Measurements from ENCODE around the gene RALGPS2.

The RALGPS2 gene

GRCh38 chr1:178877896-178878295 lies 152.9 kb downstream of the RALGPS2 start:
- no peak overlapping the region for H3K4me3 ChIP-seq (ENCODE audit: low read depth, low read length)
- DNase-seq (ENCODE audit: low read depth), result no peak
- TF ChIP-seq CTCF (IDR thresholded peaks at IDR 0.05; ENCODE audit: low read depth, low read length, missing control alignments), result no peak
- in situ Hi-C loops (cut with HindIII; ENCODE audit: low sequenced_read_pairs), result no loop called here

GRCh38 chr1:178881950-178882349 lies 156.9 kb downstream of the RALGPS2 start:
- in situ Hi-C loops (cut with HindIII; ENCODE audit: low sequenced_read_pairs), result no loop called here
- no peak overlapping the region for H3K4me3 ChIP-seq (ENCODE audit: low read depth, low read length)
- TF ChIP-seq CTCF (IDR thresholded peaks at IDR 0.05; ENCODE audit: low read depth, low read length, missing control alignments), result no peak
- no peak for DNase-seq (ENCODE audit: low read depth)

GRCh38 chr1:178885869-178886268 lies 160.8 kb downstream of the RALGPS2 start:
- no peak overlapping the region for H3K4me3 ChIP-seq (ENCODE audit: low read depth, low read length)
- no peak for DNase-seq (ENCODE audit: low read depth)
- in situ Hi-C loops (cut with HindIII; ENCODE audit: low sequenced_read_pairs), result no loop called here
- TF ChIP-seq CTCF (IDR thresholded peaks at IDR 0.05; ENCODE audit: low read depth, low read length, missing control alignments), result no peak

GRCh38 chr1:178886551-178886950 lies 161.5 kb downstream of the RALGPS2 start:
- no peak overlapping the region for H3K4me3 ChIP-seq (ENCODE audit: low read depth, low read length)
- TF ChIP-seq CTCF (IDR thresholded peaks at IDR 0.05; ENCODE audit: low read depth, low read length, missing control alignments), result no peak
- in situ Hi-C loops (cut with HindIII; ENCODE audit: low sequenced_read_pairs), result no loop called here
- no peak for DNase-seq (ENCODE audit: low read depth)

GRCh38 chr1:178895928-178896327 lies 170.9 kb downstream of the RALGPS2 start:
- H3K4me3 ChIP-seq (ENCODE audit: low read depth, low read length), result no peak overlapping the region
- no peak for TF ChIP-seq CTCF (IDR thresholded peaks at IDR 0.05; ENCODE audit: low read depth, low read length, missing control alignments)
- in situ Hi-C loops (cut with HindIII; ENCODE audit: low sequenced_read_pairs), result no loop called here
- no peak for DNase-seq (ENCODE audit: low read depth)

GRCh38 chr1:178898401-178898800 lies 173.4 kb downstream of the RALGPS2 start:
- in situ Hi-C loops (cut with HindIII; ENCODE audit: low sequenced_read_pairs), result no loop called here
- H3K4me3 ChIP-seq (ENCODE audit: low read depth, low read length), result no peak overlapping the region
- no peak for TF ChIP-seq CTCF (IDR thresholded peaks at IDR 0.05; ENCODE audit: low read depth, low read length, missing control alignments)
- no peak for DNase-seq (ENCODE audit: low read depth)

GRCh38 chr1:178899402-178899801 lies 174.4 kb downstream of the RALGPS2 start:
- H3K4me3 ChIP-seq (ENCODE audit: low read depth, low read length), result no peak overlapping the region
- no peak for DNase-seq (ENCODE audit: low read depth)
- no peak for TF ChIP-seq CTCF (IDR thresholded peaks at IDR 0.05; ENCODE audit: low read depth, low read length, missing control alignments)
- in situ Hi-C loops (cut with HindIII; ENCODE audit: low sequenced_read_pairs), result no loop called here

All from astrocyte of the cerebellum (primary cell).